ENCODE data around the gene NOX3.

Gene NOX3

GRCh38 chr6:155487371-155488130, 31.9 kb upstream of the NOX3 start:
- Histone ChIP-seq H3K9me3 (ENCODE audit: insufficient read depth, low read length, severe bottlenecking) (no peaks in the 10 kb centered on the region), H3K27me3 (ENCODE audit: insufficient read depth, low read length, poor library complexity) (no peaks in the 10 kb centered on the region), H3K36me3 (ENCODE audit: insufficient read depth, low read length) (no peaks in the 10 kb centered on the region), H3K9ac (ENCODE audit: low read depth, low read length) (no peak overlapping the region), H4K20me1 (ENCODE audit: insufficient read depth, low read length) (no peaks in the 10 kb centered on the region), H3K4me3 (ENCODE audit: low read depth in 1 of 2, low read length in 2 of 2) (no peak overlapping the region), H3K27ac (ENCODE audit: low read length) (no peak overlapping the region), H2AFZ (ENCODE audit: low read depth, low read length) (no peak overlapping the region), H3K79me2 (ENCODE audit: insufficient read depth, low read length) (no peaks in the 10 kb centered on the region), H3K4me2 (ENCODE audit: insufficient read depth, low read length) (no peak overlapping the region), H3K4me1 (ENCODE audit: insufficient read depth, low read length) (no peaks in the 10 kb centered on the region)
- no peak for TF ChIP-seq CTCF (IDR thresholded peaks at IDR 0.05; ENCODE audit: borderline replicate concordance, extremely low read depth, low read length, poor library complexity, severe bottlenecking)
- TF ChIP-seq EZH2 (IDR thresholded peaks at IDR 0.05; ENCODE audit: borderline replicate concordance, low read depth, low read length, severe bottlenecking): no peak
- ATAC-seq (ENCODE audit: insufficient read depth, low read depth) (no peak), DNase-seq (no peak)

- TF ChIP-seq EZH2 (IDR thresholded peaks at IDR 0.05; ENCODE audit: borderline replicate concordance, low read depth, low read length, severe bottlenecking) (no peak), CTCF (IDR thresholded peaks at IDR 0.05; ENCODE audit: borderline replicate concordance, extremely low read depth, low read length, poor library complexity, severe bottlenecking) (no peak)
- H4K20me1 ChIP-seq (ENCODE audit: insufficient read depth, low read length): no peaks in the 10 kb centered on the region
- DNase-seq (no peak), ATAC-seq (ENCODE audit: insufficient read depth, low read depth) (no peak)
- no peaks in the 10 kb centered on the region for H3K27me3 ChIP-seq (ENCODE audit: insufficient read depth, low read length, poor library complexity)
- H2AFZ ChIP-seq (ENCODE audit: low read depth, low read length): no peak overlapping the region
- no peak overlapping the region for H3K27ac ChIP-seq (ENCODE audit: low read length)
- H3K36me3 ChIP-seq (ENCODE audit: insufficient read depth, low read length): no peaks in the 10 kb centered on the region
- no peaks in the 10 kb centered on the region for H3K9me3 ChIP-seq (ENCODE audit: insufficient read depth, low read length, severe bottlenecking)
- no peaks in the 10 kb centered on the region for H3K79me2 ChIP-seq (ENCODE audit: insufficient read depth, low read length)
- no peak overlapping the region for H3K4me2 ChIP-seq (ENCODE audit: insufficient read depth, low read length)
- H3K4me3 ChIP-seq (ENCODE audit: low read depth in 1 of 2, low read length in 2 of 2): no peak overlapping the region
- H3K9ac ChIP-seq (ENCODE audit: low read depth, low read length): no peak overlapping the region
- no peaks in the 10 kb centered on the region for H3K4me1 ChIP-seq (ENCODE audit: insufficient read depth, low read length)
These were observed 31.2 kb upstream of the NOX3 start for GRCh38 chr6:155486721-155487294.

- TF ChIP-seq EZH2 (IDR thresholded peaks at IDR 0.05; ENCODE audit: borderline replicate concordance, low read depth, low read length, severe bottlenecking): no peak
- Histone ChIP-seq H3K4me1 (ENCODE audit: insufficient read depth, low read length) (no peaks in the 10 kb centered on the region), H3K4me2 (ENCODE audit: insufficient read depth, low read length) (no peak overlapping the region)
These were observed 30.1 kb upstream of the NOX3 start for GRCh38 chr6:155485756-155486155.

GRCh38 chr6:155483858-155484257, 28.2 kb upstream of the NOX3 start:
- Histone ChIP-seq H2AFZ (ENCODE audit: low read depth, low read length) (no peak overlapping the region), H3K9ac (ENCODE audit: low read depth, low read length) (no peak overlapping the region), H3K4me2 (ENCODE audit: insufficient read depth, low read length) (no peak overlapping the region), H3K4me3 (ENCODE audit: low read depth in 1 of 2, low read length in 2 of 2) (no peak overlapping the region), H3K4me1 (ENCODE audit: insufficient read depth, low read length) (no peaks in the 10 kb centered on the region), H3K27me3 (ENCODE audit: insufficient read depth, low read length, poor library complexity) (no peaks in the 10 kb centered on the region), H3K9me3 (ENCODE audit: insufficient read depth, low read length, severe bottlenecking) (no peaks in the 10 kb centered on the region), H3K79me2 (ENCODE audit: insufficient read depth, low read length) (no peaks in the 10 kb centered on the region), H4K20me1 (ENCODE audit: insufficient read depth, low read length) (no peaks in the 10 kb centered on the region), H3K36me3 (ENCODE audit: insufficient read depth, low read length) (no peaks in the 10 kb centered on the region), H3K27ac (ENCODE audit: low read length) (no peak overlapping the region)
- TF ChIP-seq CTCF (IDR thresholded peaks at IDR 0.05; ENCODE audit: borderline replicate concordance, extremely low read depth, low read length, poor library complexity, severe bottlenecking) (no peak), EZH2 (IDR thresholded peaks at IDR 0.05; ENCODE audit: borderline replicate concordance, low read depth, low read length, severe bottlenecking) (no peak)
- DNase-seq: no peak
- no peak for ATAC-seq (ENCODE audit: insufficient read depth, low read depth)

More at GRCh38 chr6:155485756-155486155, 30.1 kb upstream of the NOX3 start:
- no peaks in the 10 kb centered on the region for H3K36me3 ChIP-seq (ENCODE audit: insufficient read depth, low read length)
- H4K20me1 ChIP-seq (ENCODE audit: insufficient read depth, low read length): no peaks in the 10 kb centered on the region
- ATAC-seq (ENCODE audit: insufficient read depth, low read depth): no peak
- no peak for DNase-seq
- no peak overlapping the region for H3K9ac ChIP-seq (ENCODE audit: low read depth, low read length)
- H3K9me3 ChIP-seq (ENCODE audit: insufficient read depth, low read length, severe bottlenecking): no peaks in the 10 kb centered on the region
- no peaks in the 10 kb centered on the region for H3K79me2 ChIP-seq (ENCODE audit: insufficient read depth, low read length)
- H3K4me3 ChIP-seq (ENCODE audit: low read depth in 1 of 2, low read length in 2 of 2): no peak overlapping the region
- no peaks in the 10 kb centered on the region for H3K27me3 ChIP-seq (ENCODE audit: insufficient read depth, low read length, poor library complexity)
- H3K27ac ChIP-seq (ENCODE audit: low read length): no peak overlapping the region
- no peak overlapping the region for H2AFZ ChIP-seq (ENCODE audit: low read depth, low read length)

Measured in DND-41 (cell line).